GM21786 (cell line): ENCODE data around the gene DQX1.
"Not testable (repeated sequence)": the region's sequence is repeated elsewhere in the genome, so short reads cannot be mapped to it uniquely, and the experiment has no call there.

ENCODE experiments used
- ATAC-seq: cut with Tn5 transposase; IDR thresholded peaks from one replicate; pipeline ENCODE4 v1.9.1; 2021; ENCODE audit not compliant: unreplicated experiment

DQX1 gene

DNA sequence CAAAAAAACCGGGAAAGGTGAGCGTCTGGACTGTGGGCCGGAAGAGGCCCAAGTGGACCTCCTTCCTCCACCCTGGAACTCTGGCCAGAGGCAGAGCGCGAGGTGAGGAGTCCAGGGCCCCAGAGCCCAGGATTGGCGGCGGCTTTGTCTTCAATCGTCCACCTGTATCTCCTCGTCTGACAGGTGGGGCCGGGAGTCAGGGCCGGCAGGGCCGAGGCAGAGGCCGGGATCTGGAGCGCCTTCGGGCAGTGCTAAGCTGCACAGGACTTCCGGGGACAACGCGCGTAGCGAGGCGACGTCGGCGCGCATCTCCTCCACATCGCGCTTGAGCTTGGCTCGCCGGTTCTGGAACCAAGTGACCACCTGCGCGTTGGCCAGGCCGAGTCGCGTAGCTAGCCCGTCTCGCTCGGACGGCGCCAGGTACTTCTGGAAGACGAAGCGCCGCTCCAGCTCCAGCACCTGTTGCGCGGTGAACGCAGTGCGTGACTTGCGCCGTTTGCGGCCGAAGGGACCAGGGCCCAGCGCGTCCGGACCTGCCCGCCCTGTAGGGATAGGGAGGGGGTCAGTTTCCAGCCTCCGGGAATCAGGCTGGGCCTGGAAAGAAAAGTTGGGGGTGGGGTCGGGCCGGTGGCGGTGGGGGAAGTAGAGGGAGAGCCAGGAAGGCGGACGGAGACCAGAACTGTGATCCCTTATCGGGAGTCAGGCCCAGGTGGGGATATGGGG is 28.1 kb downstream of the DQX1 start:
- no peak for ATAC-seq

- ATAC-seq: no peak
Measured at GRCh38 chr2:74496997-74497776, 28.8 kb downstream of the DQX1 start.

GRCh38 chr2:74495440-74495839 is 30.6 kb downstream of the DQX1 start:
- no peak for ATAC-seq

DNA sequence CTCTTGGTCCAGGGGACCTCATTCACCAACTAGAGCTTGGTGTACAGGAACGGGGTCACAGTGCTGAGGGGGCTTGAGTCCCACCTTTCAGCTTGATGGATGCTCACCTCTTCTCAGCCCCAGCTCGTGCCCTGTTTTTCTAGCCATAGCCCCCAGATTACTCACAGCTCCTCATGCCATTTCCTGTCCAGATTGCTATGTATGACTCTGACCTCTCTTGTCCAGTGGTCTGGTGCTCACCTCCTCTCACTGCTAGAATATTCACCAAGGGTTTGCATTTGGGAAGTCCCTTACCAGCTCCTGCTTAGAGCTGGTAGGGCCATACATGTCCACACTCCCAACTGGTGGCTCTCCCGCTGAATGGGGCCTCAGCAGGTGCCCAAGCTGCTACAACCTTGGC is 32.5 kb downstream of the DQX1 start:
- no peak for ATAC-seq

DNA sequence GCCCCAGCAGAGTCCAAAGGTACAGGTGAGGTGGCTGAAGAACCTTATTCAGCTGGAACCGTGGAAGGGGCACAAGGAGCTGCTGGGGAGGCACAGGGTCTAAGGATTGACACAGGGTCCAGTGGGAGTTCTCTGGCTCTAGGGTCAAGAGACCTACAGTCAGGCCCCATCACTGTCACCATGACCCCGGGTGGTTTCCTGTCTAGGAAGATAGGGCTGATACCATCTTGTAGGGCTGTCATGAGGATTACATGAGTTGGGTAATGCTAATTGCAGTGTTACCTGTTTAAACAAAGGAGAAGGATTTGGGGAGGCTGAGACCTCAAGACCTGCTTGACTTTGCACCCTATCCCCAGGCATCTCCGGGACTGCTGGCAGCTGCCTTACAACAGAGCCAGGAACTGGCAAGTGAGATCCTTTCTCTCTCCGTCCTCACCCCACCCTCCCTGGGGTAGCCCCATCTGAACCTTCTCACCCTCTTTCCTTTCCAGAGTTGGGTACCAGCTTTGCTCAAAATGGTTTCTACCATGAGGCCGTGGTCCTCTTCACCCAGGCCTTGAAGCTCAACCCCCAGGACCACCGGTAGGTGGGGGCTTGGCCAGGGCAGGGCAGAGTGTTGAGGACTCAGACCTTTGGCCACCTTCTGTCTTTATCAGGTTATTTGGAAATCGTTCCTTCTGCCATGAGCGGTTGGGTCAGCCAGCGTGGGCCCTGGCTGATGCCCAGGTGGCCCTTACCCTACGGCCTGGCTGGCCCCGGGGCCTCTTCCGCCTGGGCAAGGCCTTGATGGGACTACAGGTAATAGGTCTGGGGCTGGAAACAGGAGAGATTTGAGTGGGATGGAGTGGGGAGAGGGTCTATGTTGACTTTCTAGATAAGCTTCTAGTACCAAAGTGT is 34.1 kb downstream of the DQX1 start:
- no peak for ATAC-seq

- ATAC-seq: no peak
Measured at GRCh38 chr2:74489906-74490305, 36.1 kb downstream of the DQX1 start.

GRCh38 chr2:74488643-74489481 is 37.2 kb downstream of the DQX1 start:
- ATAC-seq: no peak

DNA sequence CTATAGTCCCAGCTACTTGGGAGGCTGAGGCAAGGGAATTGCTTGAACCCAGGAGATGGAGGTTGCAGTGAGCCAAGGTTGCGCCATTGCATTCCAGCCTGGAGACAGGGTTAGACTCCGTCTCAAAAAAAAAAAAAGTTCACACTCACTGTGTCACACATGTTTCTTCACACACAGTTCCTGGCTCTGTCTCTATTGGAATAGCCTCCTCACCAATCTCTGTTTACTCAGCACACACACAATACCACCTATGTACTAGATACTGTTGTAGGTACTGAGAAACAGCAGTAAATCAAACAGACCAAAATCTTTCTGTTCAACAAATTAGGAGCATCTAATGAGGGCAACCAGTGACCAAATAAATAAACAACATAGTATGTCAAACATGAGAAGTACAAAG is 39.9 kb downstream of the DQX1 start:
- ATAC-seq: no peak

- ATAC-seq: not testable (repeated sequence)
Measured at GRCh38 chr2:74483675-74484164, 42.3 kb downstream of the DQX1 start.

DNA sequence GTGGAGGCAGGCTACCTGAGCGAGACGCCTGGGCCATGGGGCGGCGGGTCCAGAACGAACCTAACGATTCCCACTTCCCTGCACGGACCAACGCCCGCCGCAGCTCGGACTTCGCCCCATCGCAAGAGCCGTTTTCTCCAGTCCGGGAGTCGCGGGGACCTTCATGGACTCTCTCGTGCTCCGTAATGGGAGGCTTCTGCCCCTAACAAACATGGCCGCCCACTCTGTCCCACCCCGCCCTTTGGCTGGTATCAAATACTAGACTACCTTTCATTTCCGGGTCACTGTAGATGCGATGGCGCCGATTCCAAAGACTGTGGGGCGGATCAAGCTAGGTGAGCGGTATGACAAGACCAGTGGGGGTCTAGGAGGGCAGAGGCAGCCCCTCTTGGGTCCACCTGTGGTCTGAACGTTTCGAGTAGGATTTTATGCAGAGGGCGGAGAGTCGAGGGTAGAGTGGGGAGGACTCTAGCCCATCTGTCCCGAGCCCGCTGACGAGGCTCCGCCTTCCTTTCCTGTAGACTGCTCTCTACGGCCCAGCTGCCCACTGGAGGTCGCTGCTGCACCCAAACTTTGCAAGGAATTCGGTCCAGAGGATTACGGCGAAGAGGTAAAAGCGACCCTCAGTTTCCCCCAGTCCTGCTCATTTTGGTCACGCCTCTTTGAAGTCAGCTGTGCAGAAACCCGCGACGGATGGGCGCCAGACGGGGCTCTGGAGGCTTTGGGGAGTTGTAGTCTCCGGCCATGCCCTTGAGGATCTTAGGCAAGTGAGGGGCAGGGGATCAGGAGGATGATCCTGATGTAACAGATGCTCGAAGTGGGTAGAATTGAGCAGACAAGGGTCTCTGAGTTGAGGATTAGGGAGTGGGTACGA is 43.0 kb downstream of the DQX1 start, which contains the start of the genes CCDC142 and TTC31:
Gene CCDC142 (minus strand): TSS at position 198 of the 874 bp plus-strand sequence. CDS start 161 bp downstream, at position 37.
Gene TTC31 (plus strand): TSS at position 281 of the 874 bp plus-strand sequence. CDS start 15 bp downstream, at position 296.
- ATAC-seq: peak; percentile 92

GRCh38 chr2:74481961-74482800 is 43.9 kb downstream of the DQX1 start:
- ATAC-seq: peak; percentile 26

DNA sequence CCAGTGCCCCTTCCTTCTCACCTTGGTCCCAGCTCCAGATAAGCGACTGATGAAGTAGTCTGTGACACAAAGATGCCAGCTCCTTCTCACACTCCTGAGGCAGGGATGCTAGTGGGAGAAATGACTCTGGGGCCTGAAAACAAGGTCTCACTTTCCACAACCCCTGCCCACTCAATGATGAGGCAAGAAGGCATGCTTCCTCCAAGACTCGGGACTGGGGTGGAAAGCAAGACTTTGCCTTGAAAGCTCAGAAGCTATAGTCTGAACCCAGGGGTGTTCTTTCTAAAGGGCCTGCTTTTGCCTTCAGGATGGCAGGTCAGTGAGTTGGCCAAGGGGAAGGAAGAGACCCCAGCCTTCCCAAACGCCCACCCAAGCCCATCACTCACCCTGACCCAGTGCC is 44.6 kb downstream of the DQX1 start:
- no peak for ATAC-seq

DNA sequence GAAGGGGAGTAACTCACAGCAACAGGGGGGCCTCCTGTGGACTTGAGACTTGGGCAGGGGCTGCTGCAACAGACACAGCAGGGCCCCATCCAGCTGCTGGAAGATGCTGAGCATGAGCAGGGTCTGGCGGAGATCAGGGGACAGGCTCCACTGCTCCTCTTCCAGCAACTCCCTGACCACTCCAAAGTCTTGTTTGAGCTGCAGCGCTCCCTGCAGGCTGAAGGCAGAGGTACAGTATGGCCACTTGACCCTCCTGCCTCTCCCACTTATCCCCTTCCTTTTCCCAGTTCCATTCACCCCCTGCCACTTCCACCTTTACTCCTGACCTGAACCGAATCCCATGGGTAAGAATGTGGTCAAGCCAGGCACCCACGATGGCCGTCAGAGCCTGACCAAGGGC is 51.1 kb downstream of the DQX1 start:
- no peak for ATAC-seq

DNA sequence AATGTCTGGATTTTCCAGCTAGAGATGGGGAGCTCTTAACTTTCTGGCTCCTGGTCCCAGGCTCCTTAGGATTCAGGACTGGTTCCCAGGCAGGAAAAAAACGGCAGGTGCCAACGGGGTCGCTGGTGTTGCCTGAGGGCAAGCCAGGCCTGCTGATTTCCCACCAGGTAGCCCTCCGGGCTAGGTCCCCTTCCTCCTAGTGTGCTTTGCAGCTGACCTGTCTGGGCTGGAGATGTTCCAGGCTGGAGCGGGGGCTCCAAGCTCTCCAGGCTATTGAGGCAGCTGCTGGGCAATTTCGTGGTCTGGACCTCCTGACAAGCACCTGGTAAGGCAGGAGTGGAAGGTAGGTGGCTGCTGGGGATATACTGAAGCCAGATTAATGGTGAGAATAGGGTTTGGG is 51.5 kb downstream of the DQX1 start:
- no peak for ATAC-seq

DNA sequence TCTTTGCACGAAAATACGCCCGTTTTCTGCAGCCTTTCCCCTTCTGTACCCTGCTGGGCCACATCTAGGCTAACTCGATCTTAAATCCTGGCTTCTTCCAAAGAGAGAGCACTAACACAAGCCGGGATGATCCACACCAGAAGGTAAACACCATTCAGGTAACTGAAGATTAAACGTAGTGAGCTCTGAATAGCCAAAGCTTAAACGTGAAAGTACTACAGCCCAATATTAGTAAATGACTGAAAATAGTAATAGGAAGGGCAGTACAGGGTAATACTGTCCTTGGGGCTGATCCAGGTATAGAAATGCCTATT is 53.1 kb downstream of the DQX1 start:
- ATAC-seq: no peak

GRCh38 chr2:74472086-74472944 is 53.7 kb downstream of the DQX1 start, which contains the start of gene MRPL53:
Gene MRPL53, minus strand, starts transcription at chr2:74472680. Its CDS starts 20 bp downstream, at chr2:74472660.
- ATAC-seq: peak; percentile 94

- ATAC-seq: no peak
Measured at GRCh38 chr2:74471332-74472065, 54.5 kb downstream of the DQX1 start.
